Uterus (tissue), 2 donors: Measurements from ENCODE around the gene CPZ.

Experiments
- CTCF ChIP-seq, 4 experiments: fragments of 200-600 bp in 2 of 4; fragments of 450-650 bp in 2 of 4; sonication (generic) in 2 of 4; IDR thresholded peaks; one replicate each; pipeline ENCODE4 v1.5.1; 2016 to 2019; ENCODE audit warnings: antibody characterized with exemption in 4 of 4, mild to moderate bottlenecking in 2 of 4, moderate library complexity in 1 of 4
- POLR2A ChIP-seq, 2 donors: fragments of 450-650 bp; IDR thresholded peaks; one replicate each; pipeline ENCODE4 v1.6.1; 2016; ENCODE audit warnings: antibody characterized with exemption in 2 of 2, mild to moderate bottlenecking in 1 of 2, moderate library complexity in 1 of 2

GRCh38 chr4:8608714-8609391 lies 16.3 kb downstream of the CPZ start:
- TF ChIP-seq POLR2A (IDR thresholded peaks at IDR 0.05) (no peak), CTCF (IDR thresholded peaks at IDR 0.05) (no peak)
